ENCODE results near the gene ATF7.
"Not testable (repeated sequence)": the region's sequence is repeated elsewhere in the genome, so short reads cannot be mapped to it uniquely, and the experiment has no call there.

Gene ATF7

GRCh38 chr12:53652366-53652765, 26.2 kb upstream of the ATF7 start:
- H3K27ac ChIP-seq (ENCODE audit: low read depth, low read length), result no peak overlapping the region
- H3K36me3 ChIP-seq (ENCODE audit: control insufficient read depth, insufficient read depth, low read length), result no peaks in the 10 kb centered on the region
- H3K4me3 ChIP-seq (ENCODE audit: low read length), result no peak overlapping the region
- no peaks in the 10 kb centered on the region for H3K27me3 ChIP-seq (ENCODE audit: control insufficient read depth, insufficient read depth, low read length)
- H3K9ac ChIP-seq (ENCODE audit: low read length), result no peak overlapping the region
- no peaks in the 10 kb centered on the region for H3K4me1 ChIP-seq (ENCODE audit: control insufficient read depth, insufficient read depth, low read length)

GRCh38 chr12:53651737-53652136, 25.6 kb upstream of the ATF7 start:
- H3K9ac ChIP-seq (ENCODE audit: low read length), result no peak overlapping the region
- no peak overlapping the region for H3K4me3 ChIP-seq (ENCODE audit: low read length)
- H3K4me1 ChIP-seq (ENCODE audit: control insufficient read depth, insufficient read depth, low read length), result no peaks in the 10 kb centered on the region
- no peaks in the 10 kb centered on the region for H3K36me3 ChIP-seq (ENCODE audit: control insufficient read depth, insufficient read depth, low read length)
- H3K27me3 ChIP-seq (ENCODE audit: control insufficient read depth, insufficient read depth, low read length), result no peaks in the 10 kb centered on the region
- no peak overlapping the region for H3K27ac ChIP-seq (ENCODE audit: low read depth, low read length)

- H3K4me1 ChIP-seq (ENCODE audit: control insufficient read depth, insufficient read depth, low read length); H3K36me3 ChIP-seq (ENCODE audit: control insufficient read depth, insufficient read depth, low read length); H3K9ac ChIP-seq (ENCODE audit: low read length); H3K27ac ChIP-seq (ENCODE audit: low read depth, low read length); H3K27me3 ChIP-seq (ENCODE audit: control insufficient read depth, insufficient read depth, low read length); H3K4me3 ChIP-seq (ENCODE audit: low read length): not testable (repeated sequence)
Observed at GRCh38 chr12:53646300-53646699, 20.1 kb upstream of the ATF7 start.

GRCh38 chr12:53645165-53645564, 19.0 kb upstream of the ATF7 start:
- Histone ChIP-seq H3K36me3 (ENCODE audit: control insufficient read depth, insufficient read depth, low read length) (no peaks in the 10 kb centered on the region), H3K4me3 (ENCODE audit: low read length) (no peak overlapping the region), H3K27me3 (ENCODE audit: control insufficient read depth, insufficient read depth, low read length) (no peaks in the 10 kb centered on the region), H3K4me1 (ENCODE audit: control insufficient read depth, insufficient read depth, low read length) (no peaks in the 10 kb centered on the region), H3K27ac (ENCODE audit: low read depth, low read length) (no peak overlapping the region), H3K9ac (ENCODE audit: low read length) (no peak overlapping the region)

GRCh38 chr12:53644133-53644532, 18.0 kb upstream of the ATF7 start:
- no peak overlapping the region for H3K4me3 ChIP-seq (ENCODE audit: low read length)
- H3K36me3 ChIP-seq (ENCODE audit: control insufficient read depth, insufficient read depth, low read length), result no peaks in the 10 kb centered on the region
- H3K9ac ChIP-seq (ENCODE audit: low read length), result no peak overlapping the region
- H3K27ac ChIP-seq (ENCODE audit: low read depth, low read length), result no peak overlapping the region
- H3K27me3 ChIP-seq (ENCODE audit: control insufficient read depth, insufficient read depth, low read length), result no peaks in the 10 kb centered on the region
- no peaks in the 10 kb centered on the region for H3K4me1 ChIP-seq (ENCODE audit: control insufficient read depth, insufficient read depth, low read length)

- H3K27ac ChIP-seq (ENCODE audit: low read depth, low read length), result no peak overlapping the region
- no peak overlapping the region for H3K4me3 ChIP-seq (ENCODE audit: low read length)
- no peaks in the 10 kb centered on the region for H3K4me1 ChIP-seq (ENCODE audit: control insufficient read depth, insufficient read depth, low read length)
- H3K27me3 ChIP-seq (ENCODE audit: control insufficient read depth, insufficient read depth, low read length), result no peaks in the 10 kb centered on the region
- no peak overlapping the region for H3K9ac ChIP-seq (ENCODE audit: low read length)
- no peaks in the 10 kb centered on the region for H3K36me3 ChIP-seq (ENCODE audit: control insufficient read depth, insufficient read depth, low read length)
Observed at GRCh38 chr12:53643232-53643979, 17.2 kb upstream of the ATF7 start.

GRCh38 chr12:53638057-53638456, 11.9 kb upstream of the ATF7 start:
- no peaks in the 10 kb centered on the region for H3K4me1 ChIP-seq (ENCODE audit: control insufficient read depth, insufficient read depth, low read length)
- no peak overlapping the region for H3K9ac ChIP-seq (ENCODE audit: low read length)
- no peak overlapping the region for H3K4me3 ChIP-seq (ENCODE audit: low read length)
- H3K36me3 ChIP-seq (ENCODE audit: control insufficient read depth, insufficient read depth, low read length), result no peaks in the 10 kb centered on the region
- no peaks in the 10 kb centered on the region for H3K27me3 ChIP-seq (ENCODE audit: control insufficient read depth, insufficient read depth, low read length)
- H3K27ac ChIP-seq (ENCODE audit: low read depth, low read length), result no peak overlapping the region

GRCh38 chr12:53636641-53637040, 10.5 kb upstream of the ATF7 start:
- H3K27me3 ChIP-seq (ENCODE audit: control insufficient read depth, insufficient read depth, low read length), result no peaks in the 10 kb centered on the region
- no peaks in the 10 kb centered on the region for H3K4me1 ChIP-seq (ENCODE audit: control insufficient read depth, insufficient read depth, low read length)

GRCh38 chr12:53635708-53636107, 9.5 kb upstream of the ATF7 start:
- not testable (repeated sequence) for H3K27me3 ChIP-seq (ENCODE audit: control insufficient read depth, insufficient read depth, low read length); H3K4me3 ChIP-seq (ENCODE audit: low read length); H3K36me3 ChIP-seq (ENCODE audit: control insufficient read depth, insufficient read depth, low read length); H3K4me1 ChIP-seq (ENCODE audit: control insufficient read depth, insufficient read depth, low read length); H3K27ac ChIP-seq (ENCODE audit: low read depth, low read length); H3K9ac ChIP-seq (ENCODE audit: low read length)

More at GRCh38 chr12:53636641-53637040, 10.5 kb upstream of the ATF7 start:
- H3K36me3 ChIP-seq (ENCODE audit: control insufficient read depth, insufficient read depth, low read length), result no peaks in the 10 kb centered on the region
- no peak overlapping the region for H3K27ac ChIP-seq (ENCODE audit: low read depth, low read length)
- H3K4me3 ChIP-seq (ENCODE audit: low read length), result no peak overlapping the region
- H3K9ac ChIP-seq (ENCODE audit: low read length), result no peak overlapping the region

- Histone ChIP-seq H3K36me3 (ENCODE audit: control insufficient read depth, insufficient read depth, low read length) (no peaks in the 10 kb centered on the region), H3K4me3 (ENCODE audit: low read length) (no peak overlapping the region), H3K9ac (ENCODE audit: low read length) (no peak overlapping the region), H3K27ac (ENCODE audit: low read depth, low read length) (no peak overlapping the region), H3K27me3 (ENCODE audit: control insufficient read depth, insufficient read depth, low read length) (no peaks in the 10 kb centered on the region), H3K4me1 (ENCODE audit: control insufficient read depth, insufficient read depth, low read length) (peaks cover 3% of the 10 kb centered on the region)
Observed at GRCh38 chr12:53631721-53632120, 5.5 kb upstream of the ATF7 start.

- no peaks in the 10 kb centered on the region for H3K27me3 ChIP-seq (ENCODE audit: control insufficient read depth, insufficient read depth, low read length)
- H3K4me1 ChIP-seq (ENCODE audit: control insufficient read depth, insufficient read depth, low read length), result peaks cover 9% of the 10 kb centered on the region
- H3K36me3 ChIP-seq (ENCODE audit: control insufficient read depth, insufficient read depth, low read length), result no peaks in the 10 kb centered on the region
- no peak overlapping the region for H3K27ac ChIP-seq (ENCODE audit: low read depth, low read length)
- no peak overlapping the region for H3K4me3 ChIP-seq (ENCODE audit: low read length)
- no peak overlapping the region for H3K9ac ChIP-seq (ENCODE audit: low read length)
Observed at GRCh38 chr12:53627919-53628318, 1.7 kb upstream of the ATF7 start.

GRCh38 chr12:53626702-53627169, 554 bp upstream of the ATF7 start:
- no peaks in the 10 kb centered on the region for H3K36me3 ChIP-seq (ENCODE audit: control insufficient read depth, insufficient read depth, low read length)
- no peaks in the 10 kb centered on the region for H3K27me3 ChIP-seq (ENCODE audit: control insufficient read depth, insufficient read depth, low read length)
- H3K4me3 ChIP-seq (ENCODE audit: low read length), result peak overlapping the region; percentile 96
- H3K9ac ChIP-seq (ENCODE audit: low read length), result no peak overlapping the region
- H3K4me1 ChIP-seq (ENCODE audit: control insufficient read depth, insufficient read depth, low read length), result peaks cover 9% of the 10 kb centered on the region
- peak overlapping the region; percentile 97 for H3K27ac ChIP-seq (ENCODE audit: low read depth, low read length)

- Histone ChIP-seq H3K27ac (ENCODE audit: low read depth, low read length) (peak overlapping the region; percentile 97), H3K4me1 (ENCODE audit: control insufficient read depth, insufficient read depth, low read length) (peaks cover 9% of the 10 kb centered on the region), H3K4me3 (ENCODE audit: low read length) (peak overlapping the region; percentile 96), H3K27me3 (ENCODE audit: control insufficient read depth, insufficient read depth, low read length) (no peaks in the 10 kb centered on the region), H3K36me3 (ENCODE audit: control insufficient read depth, insufficient read depth, low read length) (no peaks in the 10 kb centered on the region), H3K9ac (ENCODE audit: low read length) (peak overlapping the region; percentile 3)
Observed at GRCh38 chr12:53625373-53625945, 723 bp downstream of the ATF7 start.

Data from rectal smooth muscle tissue (tissue), 1 donor.